HepG2 (cell line): ENCODE measurements around the gene ABCA2. TPM values are rescaled to one million over a fixed set of nuclear protein-coding genes. Genes with fewer than 3 reads are reported as not detected.

Source experiments
- AKNA ChIP-seq: sonication (generic); formaldehyde crosslinking; IDR thresholded peaks from 2 replicates; pipeline ENCODE4 v1.4.0; 2020; ENCODE audit warnings: missing genetic modification reagents, borderline replicate concordance
- DMTF1 ChIP-seq: sonication (generic); formaldehyde crosslinking; IDR thresholded peaks from 2 replicates; pipeline ENCODE4 v1.4.0; 2020; ENCODE audit warnings: mild to moderate bottlenecking, missing genetic modification reagents
- HMG20A ChIP-seq: IDR thresholded peaks from 2 replicates; pipeline ENCODE4 v1.6.1; 2016; ENCODE audit warnings: borderline replicate concordance
- HNRNPK ChIP-seq: fragments of 200-400 bp; formaldehyde crosslinking; IDR thresholded peaks from 2 replicates; pipeline ENCODE4 v1.6.1; 2018; ENCODE audit warnings: low read length, low read depth, moderate library complexity, mild to moderate bottlenecking; ENCODE audit not compliant: poor library complexity, severe bottlenecking
- KMT2A ChIP-seq: sonication (generic); formaldehyde crosslinking; IDR thresholded peaks from 2 replicates; pipeline ENCODE4 v1.4.0; 2020; ENCODE audit warnings: missing genetic modification reagents
- NFATC3 ChIP-seq: sonication (generic); formaldehyde crosslinking; IDR thresholded peaks from 2 replicates; pipeline ENCODE4 v1.5.1; 2020; ENCODE audit warnings: mild to moderate bottlenecking, missing genetic modification reagents
- PAX8 ChIP-seq: sonication (generic); formaldehyde crosslinking; IDR thresholded peaks from 2 replicates; pipeline ENCODE4 v1.8.0; 2022; ENCODE audit warnings: mild to moderate bottlenecking, missing genetic modification reagents, borderline replicate concordance
- PHF21A ChIP-seq: sonication (generic); formaldehyde crosslinking; IDR thresholded peaks from 2 replicates; pipeline ENCODE4 v1.5.0; 2020; ENCODE audit warnings: mild to moderate bottlenecking, missing genetic modification reagents
- PPARG ChIP-seq: conservative IDR thresholded peaks from 2 replicates; pipeline ENCODE4 v1.6.1; 2016; ENCODE audit warnings: missing biosample characterization, missing genetic modification reagents
- PRPF4 ChIP-seq: fragments of 200-400 bp; formaldehyde crosslinking; IDR thresholded peaks from 2 replicates; pipeline ENCODE4 v1.6.1; 2016; ENCODE audit warnings: low read length, low read depth; ENCODE audit not compliant: poor library complexity, severe bottlenecking
- TAF1 ChIP-seq: sonication (generic); formaldehyde crosslinking; IDR thresholded peaks from 2 replicates; pipeline ENCODE4 v1.4.0; 2020; ENCODE audit warnings: missing genetic modification reagents
- TBX3 ChIP-seq: fragments of 450-650 bp; IDR thresholded peaks from 2 replicates; pipeline ENCODE4 v1.6.1; 2017; ENCODE audit warnings: antibody characterized with exemption, mild to moderate bottlenecking, inconsistent platforms, borderline replicate concordance
- TFE3 ChIP-seq: IDR thresholded peaks from 2 replicates; pipeline ENCODE4 v1.6.1; 2016
- ZNF205 ChIP-seq: IDR thresholded peaks from 2 replicates; pipeline ENCODE4 v1.6.1; 2018; ENCODE audit warnings: missing biosample characterization, missing genetic modification reagents
- ZNF558 ChIP-seq: sonication (generic); formaldehyde crosslinking; IDR thresholded peaks from 2 replicates; pipeline ENCODE4 v1.9.0; 2022; ENCODE audit warnings: mild to moderate bottlenecking, missing genetic modification reagents, borderline replicate concordance
- ZNF883 ChIP-seq: sonication (generic); formaldehyde crosslinking; IDR thresholded peaks from 2 replicates; pipeline ENCODE4 v1.5.1; 2020; ENCODE audit warnings: mild to moderate bottlenecking, missing genetic modification reagents; ENCODE audit errors: not compliant biosample characterization
- polyA plus RNA-seq, 8 experiments: library from polyadenylated mRNA; depleted of rRNA in 3 of 8; stranded (reverse) in 7 of 8; unstranded in 1 of 8; fragments of >200 nt; fragmentation: Illumina TruSeq in 4 of 8; extraction: Trizol in 4 of 8; gene quantifications; 2 replicates each; pipeline versions ENCODE4 v1.2.1 to v1.2.3, GENCODE V29; 2011 to 2016; ENCODE audit warnings: low read depth in 4 of 8, missing spikeins in 1 of 8, mixed read lengths in 1 of 8; ENCODE audit not compliant: insufficient read depth in 1 of 8
- total RNA-seq, 5 experiments: library from RNA; depleted of rRNA; stranded (reverse); fragments of >200 nt; fragmentation: Illumina TruSeq; extraction: Trizol; gene quantifications; 2 replicates each; pipeline ENCODE4 v1.2.3, GENCODE V29; 2016; ENCODE audit warnings: low read depth in 1 of 5
- TF ChIP-seq, protein P1 (sequence below): sonication (generic); formaldehyde crosslinking; IDR thresholded peaks from 2 replicates; pipeline ENCODE4 v1.4.0; 2020; ENCODE audit warnings: missing genetic modification reagents, borderline replicate concordance

The ABCA2 gene
- total and polyA plus RNA-seq, 2 of the 13 experiments (the other 11 are each of a cell fraction or from before 2014, with no cell fraction given), result 2.9 to 19.2 TPM

GRCh38 chr9:137068539-137069507 is 40.8 kb upstream of the ABCA2 start (continued):
- no peak for TF ChIP-seq AKNA (CRISPR knock-in tag)
- TF ChIP-seq PHF21A (CRISPR knock-in tag), result no peak
- TF ChIP-seq TFE3 (CRISPR knock-in tag), result no peak
- no peak for TF ChIP-seq TAF1 (CRISPR knock-in tag)
- TF ChIP-seq PAX8 (CRISPR knock-in tag), result no peak
- TF ChIP-seq PRPF4, result no peak
- no peak for TF ChIP-seq ZNF558
- no peak for TF ChIP-seq HNRNPK
- no peak for TF ChIP-seq NFATC3
- TF ChIP-seq ZNF883 (CRISPR knock-in tag), result no peak
- TF ChIP-seq DMTF1, result no peak
- no peak for TF ChIP-seq KMT2A (CRISPR knock-in tag)
- no peak for TF ChIP-seq HMG20A (CRISPR knock-in tag)
- TF ChIP-seq, protein P1, sequence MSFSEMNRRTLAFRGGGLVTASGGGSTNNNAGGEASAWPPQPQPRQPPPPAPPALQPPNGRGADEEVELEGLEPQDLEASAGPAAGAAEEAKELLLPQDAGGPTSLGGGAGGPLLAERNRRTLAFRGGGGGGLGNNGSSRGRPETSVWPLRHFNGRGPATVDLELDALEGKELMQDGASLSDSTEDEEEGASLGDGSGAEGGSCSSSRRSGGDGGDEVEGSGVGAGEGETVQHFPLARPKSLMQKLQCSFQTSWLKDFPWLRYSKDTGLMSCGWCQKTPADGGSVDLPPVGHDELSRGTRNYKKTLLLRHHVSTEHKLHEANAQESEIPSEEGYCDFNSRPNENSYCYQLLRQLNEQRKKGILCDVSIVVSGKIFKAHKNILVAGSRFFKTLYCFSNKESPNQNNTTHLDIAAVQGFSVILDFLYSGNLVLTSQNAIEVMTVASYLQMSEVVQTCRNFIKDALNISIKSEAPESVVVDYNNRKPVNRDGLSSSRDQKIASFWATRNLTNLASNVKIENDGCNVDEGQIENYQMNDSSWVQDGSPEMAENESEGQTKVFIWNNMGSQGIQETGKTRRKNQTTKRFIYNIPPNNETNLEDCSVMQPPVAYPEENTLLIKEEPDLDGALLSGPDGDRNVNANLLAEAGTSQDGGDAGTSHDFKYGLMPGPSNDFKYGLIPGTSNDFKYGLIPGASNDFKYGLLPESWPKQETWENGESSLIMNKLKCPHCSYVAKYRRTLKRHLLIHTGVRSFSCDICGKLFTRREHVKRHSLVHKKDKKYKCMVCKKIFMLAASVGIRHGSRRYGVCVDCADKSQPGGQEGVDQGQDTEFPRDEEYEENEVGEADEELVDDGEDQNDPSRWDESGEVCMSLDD (CRISPR knock-in tag), result no peak
- no peak for TF ChIP-seq TBX3
- TF ChIP-seq ZNF205 (CRISPR knock-in tag), result 0 out of 2 replicates have a peak, but pooled peaks have one; percentile 9
- no peak for TF ChIP-seq PPARG
